ENCODE results near the gene OR2K2.
"Not testable (repeated sequence)": the region's sequence is repeated elsewhere in the genome, so short reads cannot be mapped to it uniquely, and the experiment has no call there.

OR2K2 gene

DNA sequence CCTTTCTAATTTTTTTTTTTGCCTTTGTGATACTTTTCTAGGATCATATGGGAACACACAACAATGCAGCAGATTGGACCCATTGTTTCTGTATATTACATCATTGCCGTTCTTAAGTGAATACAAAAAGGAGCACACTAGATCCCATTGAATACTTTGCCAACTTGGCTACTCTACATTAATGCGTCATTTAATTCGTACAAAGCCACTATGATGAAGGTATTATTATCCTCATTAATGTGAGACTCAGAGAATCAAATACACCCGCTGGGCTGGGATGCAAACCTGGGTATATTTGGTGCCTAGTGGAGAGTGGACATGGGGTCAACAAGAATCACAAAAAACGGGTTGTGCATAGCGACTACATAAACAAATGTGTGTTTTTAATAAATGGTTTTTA, 31.9 kb downstream of the OR2K2 start:
- peak; percentile 89 for DNase-seq (ENCODE audit: low spot score)

DNA sequence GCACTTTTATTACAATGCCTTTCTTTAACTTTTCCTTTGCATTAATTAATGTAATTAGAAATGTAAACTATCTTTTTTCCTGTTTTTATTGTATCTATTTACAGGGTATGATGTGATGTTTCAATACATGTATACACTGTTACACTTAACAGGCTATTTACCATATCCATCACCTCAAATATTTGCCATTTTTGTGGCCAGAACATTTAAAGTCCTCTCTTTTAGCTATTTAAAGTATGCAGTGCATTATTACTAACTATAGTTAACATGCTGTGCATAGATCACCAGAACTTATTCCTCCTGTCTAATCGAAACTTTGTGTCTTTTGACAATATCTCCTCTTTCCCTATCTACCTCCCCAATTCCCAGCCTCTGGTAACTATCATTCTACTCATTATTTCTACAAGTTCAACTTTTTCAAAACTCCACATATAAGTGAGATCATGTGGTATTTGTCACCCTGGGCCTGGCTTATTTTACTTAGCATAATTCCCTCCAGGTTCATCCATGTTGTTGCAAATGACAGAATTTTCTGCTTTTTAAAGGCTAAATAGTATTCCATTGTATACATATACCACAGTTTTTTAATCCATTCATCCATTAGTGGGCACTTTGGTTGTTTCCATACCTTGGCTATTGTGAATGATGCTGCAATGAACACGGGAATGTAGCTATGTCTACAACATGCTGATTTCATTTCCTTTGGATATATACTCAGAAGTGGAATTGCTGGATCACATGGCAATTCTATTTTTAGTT, 32.8 kb downstream of the OR2K2 start:
- no peak for DNase-seq (ENCODE audit: low spot score)

DNA sequence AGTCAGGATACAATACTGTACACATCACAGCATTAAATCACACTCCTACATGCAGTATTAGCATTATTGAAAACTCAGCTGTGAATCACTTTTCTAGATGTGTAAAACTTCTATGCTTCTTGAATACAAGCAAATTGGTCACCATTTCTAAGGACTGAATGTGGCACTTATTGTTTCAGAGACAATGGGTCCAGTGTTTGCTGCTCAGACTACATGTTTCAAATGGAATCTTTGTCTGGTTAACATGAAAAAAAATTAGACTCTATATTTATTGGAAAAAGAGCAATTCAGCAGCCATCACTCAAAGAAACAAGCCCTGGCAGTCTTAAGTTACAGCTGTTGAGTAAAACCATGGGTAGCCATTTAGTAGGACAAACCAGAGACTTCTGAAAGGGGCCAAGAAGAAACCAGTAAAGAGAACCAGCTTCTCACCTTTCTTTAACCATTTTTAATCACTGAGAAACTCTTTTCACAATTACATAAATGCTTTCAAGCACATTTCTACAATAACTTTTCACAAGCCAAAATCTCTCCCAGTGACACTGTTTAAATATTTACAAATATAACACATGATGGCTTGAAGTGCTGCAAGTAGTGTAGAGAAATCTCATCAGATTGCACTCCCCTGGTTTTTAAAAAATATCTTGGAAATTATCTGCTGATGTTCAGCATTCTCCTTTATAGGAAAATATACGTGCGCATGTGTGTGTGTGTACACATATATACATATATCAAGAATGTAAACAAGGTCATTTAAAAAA, 35.2 kb downstream of the OR2K2 start:
- peak; percentile 95 for DNase-seq (ENCODE audit: low spot score)

DNA sequence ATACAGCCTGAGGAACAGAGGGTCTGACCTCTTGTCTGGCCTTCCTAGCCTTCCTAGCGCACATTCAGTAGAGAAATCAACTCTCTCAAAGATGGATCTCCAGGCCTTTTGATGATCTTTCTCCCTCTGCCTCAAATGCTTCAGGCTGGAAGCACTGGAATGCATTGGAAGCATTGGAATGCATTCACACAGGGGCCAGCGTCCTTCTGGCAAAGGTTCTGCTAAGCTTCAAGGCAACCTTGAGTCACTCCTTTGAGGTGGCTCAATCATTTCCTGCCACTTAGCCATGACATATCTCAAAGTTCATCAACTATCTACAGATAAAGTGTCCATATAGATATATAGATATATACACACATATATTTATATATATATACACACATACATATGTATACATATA, 42.9 kb downstream of the OR2K2 start:
- no peak for DNase-seq (ENCODE audit: low spot score)

DNA sequence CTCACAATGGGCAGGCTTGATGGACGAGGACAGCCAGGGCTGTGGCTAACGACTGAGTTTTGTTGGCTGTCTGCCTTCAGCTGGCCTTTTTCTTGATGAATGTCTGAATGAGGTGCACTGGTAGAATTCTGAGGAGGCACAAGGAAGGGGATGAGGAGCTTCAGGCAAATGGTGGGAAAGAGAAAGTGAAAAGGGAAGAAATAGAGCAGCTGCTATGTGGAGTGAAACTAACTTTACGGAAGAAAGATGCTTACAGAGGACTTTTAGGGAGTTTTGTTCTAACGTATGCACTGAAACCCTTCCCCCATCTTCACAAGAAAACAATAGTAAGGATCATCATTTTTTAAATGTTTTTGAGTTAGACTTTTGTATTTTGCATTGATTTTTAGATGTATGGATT, 45.3 kb downstream of the OR2K2 start:
- no peak for DNase-seq (ENCODE audit: low spot score)

DNA sequence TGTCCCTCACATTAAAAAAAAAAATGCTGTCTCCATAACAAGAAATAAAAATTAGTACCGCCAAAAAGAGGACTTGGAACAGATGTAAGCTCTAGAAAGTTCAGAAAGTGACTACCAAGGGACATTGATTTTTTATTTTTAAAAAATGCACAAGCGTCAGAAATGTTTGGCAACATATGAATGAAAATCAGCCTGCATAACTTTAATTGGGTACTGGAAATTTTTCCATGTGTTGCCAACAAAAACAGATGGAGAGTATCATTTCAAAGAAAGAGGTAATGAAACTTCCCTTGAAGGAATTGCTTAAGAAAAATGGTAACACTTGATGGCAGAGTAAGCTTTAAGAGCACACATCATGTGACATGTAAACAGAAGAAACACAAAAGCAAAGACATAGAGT, 47.2 kb downstream of the OR2K2 start:
- no peak for DNase-seq (ENCODE audit: low spot score)

DNA sequence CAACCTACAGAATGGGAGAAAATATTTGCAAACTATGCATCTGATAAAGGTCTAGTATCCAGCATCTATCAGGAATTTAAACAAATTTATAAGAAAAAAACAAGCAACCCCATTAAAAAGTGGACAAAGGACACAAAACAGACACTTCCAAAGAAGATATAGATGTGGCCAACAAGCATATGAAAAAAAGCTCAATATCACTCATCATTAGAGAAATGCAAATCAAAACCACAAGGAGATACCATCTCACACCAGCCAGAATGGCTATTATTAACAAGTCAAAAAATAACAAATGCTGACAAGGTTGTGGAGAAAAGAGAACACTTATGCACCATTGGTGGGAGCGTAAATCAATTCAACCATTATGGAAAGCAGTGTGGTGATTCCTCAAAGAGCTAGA, 49.2 kb downstream of the OR2K2 start:
- DNase-seq (ENCODE audit: low spot score): not testable (repeated sequence)
